A673 (cell line): Measurements from ENCODE around the gene PSMD11. TPM values are rescaled to one million over a fixed set of nuclear protein-coding genes. Genes with fewer than 3 reads are reported as not detected.

Experiments used
- BruUV-seq: library from RNA; stranded (reverse); fragments of 400-500 nt; replicated peaks from 2 replicates; lab custom pipeline; 2021; lab: Mats Ljungman, UMichigan
- CTCF ChIA-PET: fragments of 300-600 bp; sonication (Branson Sonifier 250); formaldehyde crosslinking; loops from one replicate; lab custom pipeline; 2022; ENCODE audit warnings: antibody characterized with exemption; lab: Charles Lee
- POLR2A ChIA-PET: fragments of 300-600 bp; sonication (Branson Sonifier 250); formaldehyde crosslinking; loops from one replicate; lab custom pipeline; 2022; ENCODE audit warnings: antibody characterized with exemption; ENCODE audit not compliant: low non-redundant PET; lab: Charles Lee
- DNase-seq: peaks from one replicate; pipeline ENCODE4 v3.0.0-alpha.2; 2015; ENCODE audit warnings: low spot score
- H3K27ac ChIP-seq: fragments of 200-600 bp; sonication (generic); 2 replicates; pipeline ENCODE4 v1.5.1; 2016; ENCODE audit warnings: mixed run types, low read depth, mild to moderate bottlenecking, mixed read lengths, antibody characterized with exemption, low read length; ENCODE audit not compliant: poor library complexity, severe bottlenecking
- H3K27me3 ChIP-seq: fragments of 200-600 bp; sonication (generic); replicated peaks from 2 replicates; pipeline ENCODE4 v1.6.1; 2017; ENCODE audit warnings: mixed run types, low read depth, mild to moderate bottlenecking, mixed read lengths, antibody characterized with exemption, low read length; ENCODE audit not compliant: insufficient read depth, poor library complexity
- H3K36me3 ChIP-seq: fragments of 200-600 bp; sonication (generic); 2 replicates; pipeline ENCODE4 v1.6.1; 2016; ENCODE audit warnings: mixed run types, mild to moderate bottlenecking, mixed read lengths, antibody characterized with exemption, low read length; ENCODE audit not compliant: insufficient read depth, poor library complexity, severe bottlenecking
- H3K4me1 ChIP-seq: fragments of 200-600 bp; sonication (generic); 2 replicates; pipeline ENCODE4 v1.6.1; 2017; ENCODE audit warnings: mixed run types, mild to moderate bottlenecking, mixed read lengths, antibody characterized with exemption, low read length; ENCODE audit not compliant: insufficient read depth, poor library complexity, severe bottlenecking
- H3K4me3 ChIP-seq: fragments of 200-600 bp; sonication (generic); 2 replicates; pipeline ENCODE4 v1.5.1; 2016; ENCODE audit warnings: low read depth, mixed run types, mild to moderate bottlenecking, mixed read lengths, low read length; ENCODE audit not compliant: poor library complexity, severe bottlenecking
- H3K9me3 ChIP-seq: fragments of 200-600 bp; sonication (generic); 2 replicates; pipeline ENCODE4 v1.6.1; 2016; ENCODE audit warnings: mixed run types, low read depth, mild to moderate bottlenecking, mixed read lengths, antibody characterized with exemption, low read length; ENCODE audit not compliant: poor library complexity, severe bottlenecking
- CTCF ChIP-seq: fragments of 300-800, 200-600 bp; sonication (generic); conservative IDR thresholded peaks from 2 replicates; pipeline ENCODE4 v1.5.1; 2017; ENCODE audit warnings: low read depth, mild to moderate bottlenecking, antibody characterized with exemption, low read length, moderate library complexity, mixed read lengths
- EZH2 ChIP-seq: fragments of 200-600 bp; sonication (generic); IDR thresholded peaks from 2 replicates; pipeline ENCODE4 v1.6.1; 2017; ENCODE audit warnings: borderline replicate concordance, low read depth, mild to moderate bottlenecking, mixed read lengths, antibody characterized with exemption, low read length; ENCODE audit not compliant: poor library complexity, severe bottlenecking
- intact Hi-C: fragments of 100-400 bp; cut with micrococcal nuclease; formaldehyde crosslinking; loops from one replicate; pipeline ENCODE4 v1.10.0; 2022; ENCODE audit not compliant: unreplicated experiment
- total RNA-seq: library from RNA; stranded (reverse); gene quantifications from 2 replicates; pipeline ENCODE4 v1.2.3, GENCODE V29; 2021

The PSMD11 gene
- total RNA-seq, 1 experiment from 2014 or later, result 195 TPM

DNA sequence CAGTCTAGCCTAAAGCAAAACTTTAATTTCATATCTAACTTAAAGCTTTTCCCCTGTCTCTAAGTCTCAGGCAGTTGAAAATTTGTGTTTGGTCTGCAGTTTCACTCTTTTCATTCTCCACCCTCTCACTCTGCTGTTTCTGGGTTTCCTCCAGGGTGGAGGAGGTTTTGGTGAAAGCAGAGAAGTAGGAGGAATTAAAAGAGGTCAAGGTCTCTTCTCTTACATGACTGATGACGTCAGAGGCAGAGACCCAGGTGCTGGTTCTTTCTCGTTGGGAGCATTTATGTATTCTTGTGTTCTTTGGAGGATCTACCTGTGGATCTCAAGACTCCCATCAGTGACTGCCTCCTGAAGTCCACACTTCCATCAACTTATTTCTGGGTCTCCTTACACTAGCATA, 2.4 kb upstream of the PSMD11 start:
- POLR2A ChIA-PET, result no interaction called here

DNA sequence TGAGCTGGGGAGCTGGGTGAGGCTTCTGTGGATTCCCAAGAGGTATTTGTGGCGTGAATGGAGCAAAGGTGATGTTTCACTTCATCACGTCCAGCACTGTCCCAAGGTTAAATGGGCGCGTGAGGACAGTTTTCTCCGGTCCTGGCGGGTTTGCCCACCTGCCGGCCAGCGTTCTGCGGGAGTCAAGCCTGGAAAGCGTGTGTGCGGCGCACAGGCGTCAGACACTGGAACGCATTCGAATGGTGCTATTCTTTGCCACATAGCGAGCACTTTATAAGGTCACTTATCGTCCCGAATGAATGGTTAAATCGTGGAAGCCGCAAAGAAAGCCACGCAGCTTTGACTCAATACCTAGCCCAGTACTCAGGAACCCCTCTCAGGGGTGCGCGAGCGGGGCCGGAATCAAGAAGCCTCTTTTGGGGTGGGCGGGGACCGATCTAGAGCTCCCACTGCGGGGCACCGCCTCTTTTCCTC, 446 bp upstream of the PSMD11 start:
- no peaks in the 10 kb centered on the region for H3K9me3 ChIP-seq
- intact Hi-C loops, result loop anchor here (10.0 kb wide), 1 partner anchor 89 kb away; the partner anchor contains the start of gene ZNF207
- DNase-seq, result no peak
- H3K27me3 ChIP-seq, result no peaks in the 10 kb centered on the region
- H3K27ac ChIP-seq, result no peak overlapping the region
- peaks cover 11% of the 10 kb centered on the region for H3K4me1 ChIP-seq
- TF ChIP-seq EZH2 (no peak), CTCF (no peak; the same call in 1 of the 2 replicates)
- POLR2A ChIA-PET, result interaction anchor here (0.6 to 0.7 kb wide), 2 partner anchors 30 to 38 kb away, joined by 3 to 5 read pairs; no protein-coding TSS in a partner anchor
- BruUV-seq, result no TSS peak
- H3K4me3 ChIP-seq, result peak overlapping the region; percentile 87
- CTCF ChIA-PET, result interaction anchor here (0.7 to 1.2 kb wide), 4 partner anchors 19 to 434 kb away, joined by 3 to 4 read pairs (median 4); partner anchors contain the start of gene CDK5R1
- peaks cover 12% of the 10 kb centered on the region for H3K36me3 ChIP-seq

More for the DNA sequence above, 2.4 kb upstream of the PSMD11 start:
- no peak overlapping the region for H3K27ac ChIP-seq
- peaks cover 8% of the 10 kb centered on the region for H3K4me1 ChIP-seq
- CTCF ChIA-PET, result no interaction called here
- H3K9me3 ChIP-seq, result no peaks in the 10 kb centered on the region
- no peaks in the 10 kb centered on the region for H3K36me3 ChIP-seq
- no peaks in the 10 kb centered on the region for H3K27me3 ChIP-seq
- no TSS peak for BruUV-seq
- no peak for DNase-seq
- TF ChIP-seq CTCF, result no peak
- no peak for TF ChIP-seq EZH2
- intact Hi-C loops, result loop anchor here (10.0 kb wide), 1 partner anchor 87 kb away; the partner anchor contains the start of gene ZNF207
- no peak overlapping the region for H3K4me3 ChIP-seq

- no peaks in the 10 kb centered on the region for H3K27me3 ChIP-seq
- H3K36me3 ChIP-seq, result peaks cover 20% of the 10 kb centered on the region
- POLR2A ChIA-PET, result interaction anchor here (0.7 kb wide), 2 partner anchors 40 to 67 kb away, joined by 4 read pairs; no protein-coding TSS in a partner anchor
- peak overlapping the region; percentile 87 for H3K4me3 ChIP-seq
- intact Hi-C loops, result loop anchor here (10.0 kb wide), 1 partner anchor 90 kb away; the partner anchor contains the start of gene ZNF207
- TF ChIP-seq EZH2 (no peak), CTCF (no peak)
- H3K4me1 ChIP-seq, result peaks cover 11% of the 10 kb centered on the region
- CTCF ChIA-PET, result no interaction called here
- BruUV-seq, result no TSS peak
- peak overlapping the region; percentile 94 for H3K27ac ChIP-seq
- no peaks in the 10 kb centered on the region for H3K9me3 ChIP-seq
- peak; percentile 26 for DNase-seq
These were observed 735 bp downstream of the PSMD11 start for GRCh38 chr17:32445074-32445415.
